Activated T-cell treated with anti-CD3 and anti-CD28 coated beads, Interleukin-2, amount 50 U/mL, for 48 hours (primary cell): ENCODE data around the gene CASP9.
"Not testable (repeated sequence)": the region's sequence is repeated elsewhere in the genome, so short reads cannot be mapped to it uniquely, and the experiment has no call there.

Experiments used
- DNase-seq, 2 experiments: peaks; one replicate each; pipeline ENCODE4 v3.0.0-alpha.2; 2020

The CASP9 gene

GRCh38 chr1:15525050-15526020, 1.3 kb upstream of the CASP9 start:
- DNase-seq = peak; percentile 32 to 38

- peak; percentile 100 for DNase-seq
These were observed 451 bp upstream of the CASP9 start for GRCh38 chr1:15524283-15525049.

GRCh38 chr1:15523104-15524020, 653 bp downstream of the CASP9 start:
- no peak for DNase-seq

- no peak for DNase-seq
These were observed 1.5 kb downstream of the CASP9 start for GRCh38 chr1:15522551-15522950.

GRCh38 chr1:15521206-15521906, 2.7 kb downstream of the CASP9 start:
- peak in 1 of 2 experiments; percentile 13 for DNase-seq

- no peak for DNase-seq
These were observed 4.4 kb downstream of the CASP9 start for GRCh38 chr1:15519625-15520024.

- DNase-seq = no peak
These were observed 8.9 kb downstream of the CASP9 start for GRCh38 chr1:15515022-15515663.

GRCh38 chr1:15514557-15514956, 9.5 kb downstream of the CASP9 start:
- not testable (repeated sequence) for DNase-seq

GRCh38 chr1:15513919-15514318, 10.1 kb downstream of the CASP9 start:
- DNase-seq = no peak

- DNase-seq = no peak
These were observed 10.8 kb downstream of the CASP9 start for GRCh38 chr1:15513192-15513591.

- DNase-seq = no peak
These were observed 13.2 kb downstream of the CASP9 start for GRCh38 chr1:15510611-15511405.

GRCh38 chr1:15509586-15509985, 14.4 kb downstream of the CASP9 start:
- no peak for DNase-seq

- no peak for DNase-seq
These were observed 15.1 kb downstream of the CASP9 start for GRCh38 chr1:15508700-15509487.

GRCh38 chr1:15507278-15507677, 16.7 kb downstream of the CASP9 start:
- DNase-seq = no peak

- DNase-seq = no peak
These were observed 17.2 kb downstream of the CASP9 start for GRCh38 chr1:15506831-15507230.

GRCh38 chr1:15504436-15504835, 19.6 kb downstream of the CASP9 start:
- DNase-seq = no peak

GRCh38 chr1:15501208-15502032, 22.6 kb downstream of the CASP9 start:
- peak; percentile 75 to 77 for DNase-seq
